NT2/D1 (cell line): ENCODE results near the gene ABCD2.

ENCODE experiments used
- DNase-seq: peaks from one replicate; pipeline ENCODE4 v3.0.0-alpha.2; 2011; ENCODE audit warnings: low read depth, low spot score
- H3K27me3 ChIP-seq: 2 replicates; pipeline ENCODE4 v1.6.0; 2011; ENCODE audit warnings: mild to moderate bottlenecking; ENCODE audit not compliant: insufficient read length, insufficient read depth
- H3K36me3 ChIP-seq: 2 replicates; pipeline ENCODE4 v1.6.1; 2011; ENCODE audit warnings: mild to moderate bottlenecking, low read length, mixed read lengths; ENCODE audit not compliant: insufficient read depth, insufficient read length
- H3K4me1 ChIP-seq: 2 replicates; pipeline ENCODE4 v1.5.1; 2011; ENCODE audit not compliant: insufficient read depth, insufficient read length
- H3K4me3 ChIP-seq: 2 replicates; pipeline ENCODE4 v1.5.1; 2011; ENCODE audit warnings: low read depth; ENCODE audit not compliant: insufficient read length
- H3K9ac ChIP-seq: 2 replicates; pipeline ENCODE4 v1.6.0; 2011; ENCODE audit warnings: low read depth; ENCODE audit not compliant: insufficient read length
- H3K9me3 ChIP-seq: 2 replicates; pipeline ENCODE4 v1.5.1; 2011; ENCODE audit warnings: mild to moderate bottlenecking, low read length; ENCODE audit not compliant: insufficient read depth
- SUZ12 ChIP-seq: IDR thresholded peaks from 2 replicates; pipeline ENCODE4 v1.6.1; 2011; ENCODE audit not compliant: insufficient read length, insufficient read depth; ENCODE audit errors: extremely low read depth
- YY1 ChIP-seq: IDR thresholded peaks from 2 replicates; pipeline ENCODE4 v1.6.1; 2011; ENCODE audit not compliant: insufficient read length, insufficient read depth
- ZNF274 ChIP-seq: IDR thresholded peaks from 2 replicates; pipeline ENCODE4 v1.6.1; 2011; ENCODE audit warnings: mild to moderate bottlenecking, low read depth, low read length

ABCD2 gene

GRCh38 chr12:39595928-39596327, 23.7 kb downstream of the ABCD2 start:
- Histone ChIP-seq H3K27me3 (no peaks in the 10 kb centered on the region), H3K4me3 (no peak overlapping the region), H3K9ac (no peak overlapping the region), H3K4me1 (no peaks in the 10 kb centered on the region), H3K36me3 (no peaks in the 10 kb centered on the region), H3K9me3 (no peaks in the 10 kb centered on the region)
- no peak for DNase-seq
- TF ChIP-seq SUZ12 (no peak), ZNF274 (no peak)

GRCh38 chr12:39592295-39592694, 27.3 kb downstream of the ABCD2 start:
- no peaks in the 10 kb centered on the region for H3K27me3 ChIP-seq
- H3K36me3 ChIP-seq, result no peaks in the 10 kb centered on the region
- no peak overlapping the region for H3K4me3 ChIP-seq
- no peak for DNase-seq
- no peaks in the 10 kb centered on the region for H3K4me1 ChIP-seq
- H3K9ac ChIP-seq, result no peak overlapping the region
- TF ChIP-seq YY1, result no peak
- H3K9me3 ChIP-seq, result no peaks in the 10 kb centered on the region

GRCh38 chr12:39588348-39588747, 31.3 kb downstream of the ABCD2 start:
- TF ChIP-seq SUZ12 (no peak), ZNF274 (no peak)
- no peak for DNase-seq
- H3K9ac ChIP-seq, result no peak overlapping the region
- no peaks in the 10 kb centered on the region for H3K36me3 ChIP-seq
- no peaks in the 10 kb centered on the region for H3K27me3 ChIP-seq
- H3K9me3 ChIP-seq, result no peaks in the 10 kb centered on the region
- no peaks in the 10 kb centered on the region for H3K4me1 ChIP-seq
- no peak overlapping the region for H3K4me3 ChIP-seq

- H3K36me3 ChIP-seq, result no peaks in the 10 kb centered on the region
- no peak overlapping the region for H3K9ac ChIP-seq
- H3K4me3 ChIP-seq, result no peak overlapping the region
- DNase-seq, result no peak
- no peak for TF ChIP-seq SUZ12
- no peak for TF ChIP-seq YY1
- H3K27me3 ChIP-seq, result no peaks in the 10 kb centered on the region
- H3K4me1 ChIP-seq, result no peaks in the 10 kb centered on the region
- H3K9me3 ChIP-seq, result no peaks in the 10 kb centered on the region
These were observed 32.4 kb downstream of the ABCD2 start for GRCh38 chr12:39587225-39587624.

GRCh38 chr12:39586816-39587215, 32.8 kb downstream of the ABCD2 start:
- Histone ChIP-seq H3K9me3 (no peaks in the 10 kb centered on the region), H3K9ac (no peak overlapping the region), H3K4me3 (no peak overlapping the region), H3K27me3 (no peaks in the 10 kb centered on the region), H3K4me1 (no peaks in the 10 kb centered on the region), H3K36me3 (no peaks in the 10 kb centered on the region)
- TF ChIP-seq SUZ12 (no peak), YY1 (no peak), ZNF274 (no peak)
- no peak for DNase-seq

- Histone ChIP-seq H3K9me3 (no peaks in the 10 kb centered on the region), H3K4me1 (no peaks in the 10 kb centered on the region), H3K27me3 (no peaks in the 10 kb centered on the region), H3K4me3 (no peak overlapping the region), H3K9ac (no peak overlapping the region), H3K36me3 (no peaks in the 10 kb centered on the region)
- TF ChIP-seq SUZ12 (no peak), YY1 (no peak), ZNF274 (no peak)
- DNase-seq, result no peak
These were observed 38.0 kb downstream of the ABCD2 start for GRCh38 chr12:39581592-39581991.

GRCh38 chr12:39575498-39575875, 44.1 kb downstream of the ABCD2 start:
- Histone ChIP-seq H3K9me3 (peaks cover 2% of the 10 kb centered on the region), H3K27me3 (no peaks in the 10 kb centered on the region), H3K9ac (no peak overlapping the region), H3K36me3 (no peaks in the 10 kb centered on the region), H3K4me1 (no peaks in the 10 kb centered on the region), H3K4me3 (no peak overlapping the region)
- TF ChIP-seq ZNF274, result no peak
- no peak for TF ChIP-seq YY1
- no peak for TF ChIP-seq SUZ12
- no peak for DNase-seq

GRCh38 chr12:39574785-39575497, 44.7 kb downstream of the ABCD2 start:
- no peaks in the 10 kb centered on the region for H3K27me3 ChIP-seq
- TF ChIP-seq YY1, result no peak
- H3K36me3 ChIP-seq, result no peaks in the 10 kb centered on the region
- no peak overlapping the region for H3K9ac ChIP-seq
- H3K4me1 ChIP-seq, result no peaks in the 10 kb centered on the region
- H3K4me3 ChIP-seq, result no peak overlapping the region
- peaks cover 7% of the 10 kb centered on the region for H3K9me3 ChIP-seq
- no peak for DNase-seq
